Measurements from ENCODE around the gene CNBP. TPM values are rescaled to one million over a fixed set of nuclear protein-coding genes. Genes with fewer than 3 reads are reported as not detected.

The CNBP gene
- total and polyA plus RNA-seq, 2 donors (not counting 3 experiments of a cell fraction or from before 2014, with no cell fraction given): 196 to 205 TPM

DNA sequence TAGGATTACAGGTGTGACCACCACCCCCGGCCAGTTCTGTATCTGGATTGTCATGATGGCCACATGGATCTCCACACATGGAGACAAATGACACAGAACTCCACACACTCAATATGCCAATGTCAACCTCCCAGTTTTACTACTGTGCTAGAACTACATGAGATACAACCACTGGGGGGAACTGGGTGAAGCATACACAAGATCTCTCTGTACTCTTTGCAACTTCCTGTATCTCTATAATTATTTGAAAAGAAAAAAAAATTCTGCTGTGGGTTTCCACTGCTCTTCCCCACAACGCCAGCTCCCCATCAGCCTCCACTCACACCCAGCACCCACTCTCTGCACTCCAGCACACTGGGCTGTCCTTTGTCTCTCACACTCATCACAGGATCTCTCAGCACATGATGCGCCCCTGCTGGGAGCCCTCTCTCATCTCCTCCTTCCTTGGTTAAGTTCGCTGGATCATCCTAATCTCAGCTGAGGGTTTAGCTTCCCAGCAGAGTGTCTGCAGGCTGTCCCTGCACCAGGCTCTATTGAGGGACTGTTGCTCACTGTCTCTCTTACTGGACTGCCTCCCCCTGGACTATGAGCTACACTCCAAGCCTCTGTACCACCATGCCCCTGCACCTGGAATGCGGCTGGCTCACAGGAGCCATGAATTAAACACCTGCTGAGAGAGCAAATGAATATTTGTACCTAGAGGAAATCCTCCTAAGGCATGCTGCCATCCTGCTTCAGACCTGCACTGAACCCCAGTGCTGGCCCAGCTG is 51.4 kb downstream of the CNBP start:
- Histone ChIP-seq H4K20me1 (replicated peaks; ENCODE audit: control insufficient read depth, extremely low read depth, insufficient read depth, low read length) (no peaks in the 10 kb centered on the region), H3K79me2 (ENCODE audit: control insufficient read depth, insufficient read depth, low read length) (no peaks in the 10 kb centered on the region), H3K9me3 (replicated peaks; ENCODE audit: control insufficient read depth, insufficient read depth, low read length) (no peaks in the 10 kb centered on the region), H3K27ac (ENCODE audit: insufficient read depth, low read depth, low read length) (no peak overlapping the region), H3K9me1 (replicated peaks; ENCODE audit: control insufficient read depth, extremely low read depth, insufficient read depth, low read length) (no peaks in the 10 kb centered on the region), H3K4me1 (ENCODE audit: control insufficient read depth, extremely low read depth, insufficient read depth, low read length) (no peaks in the 10 kb centered on the region), H2AFZ (ENCODE audit: low read depth, low read length) (no peak overlapping the region), H3K27me3 (ENCODE audit: control insufficient read depth in 2 of 2, insufficient read depth in 2 of 2, low read length in 2 of 2) (no peaks in the 10 kb centered on the region), H3K4me2 (ENCODE audit: insufficient read depth, low read length) (no peak overlapping the region), H3K4me3 (replicated peaks in 1 of 3; ENCODE audit: insufficient read depth in 1 of 3, low read depth in 1 of 3, low read length in 3 of 3) (no peak overlapping the region), H3K9ac (replicated peaks; ENCODE audit: extremely low read depth, insufficient read depth, low read length) (no peak overlapping the region), H3K36me3 (ENCODE audit: control insufficient read depth in 2 of 2, extremely low read depth in 1 of 2, insufficient read depth in 2 of 2, low read length in 2 of 2) (peaks cover 21 to 47% of the 10 kb centered on the region in 2 experiments)
- intact Hi-C loops (cut with micrococcal nuclease): no loop called here
- no TSS peak for BruUV-seq (replicated peaks)
- TF ChIP-seq GATA2 (IDR thresholded peaks at IDR 0.05; ENCODE audit: insufficient read depth, insufficient read length, low read depth, low read length) (no peak), MYC (IDR thresholded peaks at IDR 0.05; ENCODE audit: low read depth, low read length) (no peak), FOS (IDR thresholded peaks at IDR 0.05; ENCODE audit: borderline replicate concordance, insufficient read depth, low read length) (no peak), JUN (IDR thresholded peaks at IDR 0.05; ENCODE audit: borderline replicate concordance, insufficient read depth, insufficient read length, low read depth) (no peak), POLR2AphosphoS5 (IDR thresholded peaks at IDR 0.05; ENCODE audit: insufficient read depth, low read depth, low read length) (no peak), POLR2A (IDR thresholded peaks at IDR 0.05; ENCODE audit: low read depth, low read length) (no peak), EZH2 (IDR thresholded peaks at IDR 0.05; ENCODE audit: borderline replicate concordance, low read depth, low read length, severe bottlenecking) (no peak)
- TF ChIP-seq, protein P1, sequence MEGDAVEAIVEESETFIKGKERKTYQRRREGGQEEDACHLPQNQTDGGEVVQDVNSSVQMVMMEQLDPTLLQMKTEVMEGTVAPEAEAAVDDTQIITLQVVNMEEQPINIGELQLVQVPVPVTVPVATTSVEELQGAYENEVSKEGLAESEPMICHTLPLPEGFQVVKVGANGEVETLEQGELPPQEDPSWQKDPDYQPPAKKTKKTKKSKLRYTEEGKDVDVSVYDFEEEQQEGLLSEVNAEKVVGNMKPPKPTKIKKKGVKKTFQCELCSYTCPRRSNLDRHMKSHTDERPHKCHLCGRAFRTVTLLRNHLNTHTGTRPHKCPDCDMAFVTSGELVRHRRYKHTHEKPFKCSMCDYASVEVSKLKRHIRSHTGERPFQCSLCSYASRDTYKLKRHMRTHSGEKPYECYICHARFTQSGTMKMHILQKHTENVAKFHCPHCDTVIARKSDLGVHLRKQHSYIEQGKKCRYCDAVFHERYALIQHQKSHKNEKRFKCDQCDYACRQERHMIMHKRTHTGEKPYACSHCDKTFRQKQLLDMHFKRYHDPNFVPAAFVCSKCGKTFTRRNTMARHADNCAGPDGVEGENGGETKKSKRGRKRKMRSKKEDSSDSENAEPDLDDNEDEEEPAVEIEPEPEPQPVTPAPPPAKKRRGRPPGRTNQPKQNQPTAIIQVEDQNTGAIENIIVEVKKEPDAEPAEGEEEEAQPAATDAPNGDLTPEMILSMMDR (IDR thresholded peaks at IDR 0.05; ENCODE audit: extremely low read depth in 1 of 2, insufficient read depth in 1 of 2, low read depth in 1 of 2, low read length in 2 of 2): no peak
- TF ChIP-seq, protein P2, sequence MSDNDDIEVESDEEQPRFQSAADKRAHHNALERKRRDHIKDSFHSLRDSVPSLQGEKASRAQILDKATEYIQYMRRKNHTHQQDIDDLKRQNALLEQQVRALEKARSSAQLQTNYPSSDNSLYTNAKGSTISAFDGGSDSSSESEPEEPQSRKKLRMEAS (IDR thresholded peaks at IDR 0.05; ENCODE audit: insufficient read depth, insufficient read length): no peak
- ChIA-PET CTCF (interaction anchor here (1.2 to 5.2 kb wide), 2 partner anchors 11 to 162 kb away, joined by 4 to 27 read pairs; no protein-coding TSS in a partner anchor), POLR2A (no interaction called here)
- dilution Hi-C loops (cut with MboI; ENCODE audit: extremely low pct_ligation_motif_present, low sequenced_read_pairs): no loop called here
- no peak for DNase-seq (ENCODE audit: low read depth, low spot score)
- FAIRE-seq: no peak

All from endothelial cell of umbilical vein (primary cell).